ENCODE measurements around the gene ABHD17B. TPM values are rescaled to one million over a fixed set of nuclear protein-coding genes. Genes with fewer than 3 reads are reported as not detected.

Gene ABHD17B
- total and polyA plus RNA-seq, 3 experiments from 2014 or later, result 17.0 to 26.6 (median 17.3) TPM

DNA sequence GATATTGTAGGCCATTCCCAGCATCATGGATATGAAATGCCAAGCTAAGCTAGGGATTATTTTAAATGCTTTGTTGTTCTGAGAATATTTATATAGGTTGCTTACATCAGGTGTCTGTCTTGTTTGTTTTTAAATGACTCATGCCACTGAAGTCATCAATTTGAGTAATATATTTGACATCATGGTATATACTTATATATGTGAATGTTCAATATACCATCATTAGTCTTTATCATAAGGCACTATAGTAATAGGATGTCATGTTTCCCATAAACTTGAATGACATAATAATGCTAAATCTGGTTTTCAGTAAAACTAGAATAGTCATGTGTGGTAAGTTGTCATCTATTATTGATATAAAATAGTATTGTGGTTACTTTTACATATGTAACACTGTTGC lies 13.6 kb upstream of the ABHD17B start:
- Histone ChIP-seq H3K27ac (ENCODE audit: low read depth, low read length) (no peak overlapping the region), H3K4me3 (ENCODE audit: low read length) (no peak overlapping the region), H3K4me1 (ENCODE audit: insufficient read depth, low read length) (no peaks in the 10 kb centered on the region), H3K27me3 (ENCODE audit: insufficient read depth, low read length, poor library complexity, severe bottlenecking) (no peaks in the 10 kb centered on the region), H3K36me3 (ENCODE audit: insufficient read depth, low read length) (no peaks in the 10 kb centered on the region), H3K9me3 (ENCODE audit: low read length) (no peaks in the 10 kb centered on the region)
- Mint-ChIP-seq H3K9me3 (no peaks in the 10 kb centered on the region), H3K27me3 (no peaks in the 10 kb centered on the region), H3K4me3 (no peak overlapping the region), H3K4me1 (peaks cover 11 to 19% (median 12%) of the 10 kb centered on the region in 3 donors), H3K36me3 (peaks cover 0 to 39% (median 10%) of the 10 kb centered on the region in 3 donors), H3K27ac (no peak overlapping the region)
- ChIA-PET POLR2A (no interaction called here), CTCF (interaction anchor here (0.6 kb wide), 1 partner anchor 25 kb away, joined by 3 read pairs; no protein-coding TSS in a partner anchor)
- no peak for DNase-seq

DNA sequence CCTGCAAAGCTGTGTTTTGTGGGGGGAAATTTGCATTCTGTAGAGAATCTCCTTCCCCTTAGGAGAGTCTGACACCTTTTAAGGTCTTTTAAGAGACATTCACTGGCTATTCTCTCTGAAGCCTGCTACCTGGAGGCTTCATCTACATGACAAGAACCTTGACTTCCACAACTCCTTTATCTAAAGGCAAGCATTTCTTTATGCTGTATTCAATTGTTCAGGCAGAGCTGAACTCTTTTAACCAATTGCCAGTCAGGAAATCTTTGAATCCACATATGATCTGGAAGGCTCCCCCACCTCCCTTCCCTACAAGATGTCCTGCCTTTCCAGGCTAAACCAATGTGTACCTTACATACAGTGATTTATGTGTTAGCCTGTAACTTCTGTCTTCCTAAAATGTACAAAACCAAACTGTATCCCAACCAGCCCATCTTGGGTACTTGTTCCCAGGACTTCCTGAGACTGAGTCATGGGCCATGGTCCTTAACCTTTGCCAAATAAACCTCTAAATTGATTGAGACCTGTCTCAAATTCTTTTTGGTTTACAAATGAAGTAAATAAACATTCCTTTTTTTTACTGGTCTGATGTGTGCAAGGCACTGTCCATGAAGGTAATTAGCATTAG lies 10.3 kb upstream of the ABHD17B start:
- H3K4me3 ChIP-seq (ENCODE audit: low read length), result no peak overlapping the region
- ChIA-PET POLR2A (interaction anchor here (0.6 kb wide), 1 partner anchor 9 kb away, joined by 3 read pairs; no protein-coding TSS in a partner anchor), CTCF (interaction anchor here (1.0 to 1.2 kb wide), 2 partner anchors 10 kb away, joined by 3 read pairs; partner anchors contain the start of genes ABHD17B and C9orf85)
- Mint-ChIP-seq H3K36me3 (peaks cover 0 to 49% (median 9%) of the 10 kb centered on the region in 3 donors), H3K9me3 (no peaks in the 10 kb centered on the region), H3K27me3 (no peaks in the 10 kb centered on the region), H3K4me1 (peaks cover 25 to 36% (median 25%) of the 10 kb centered on the region in 3 donors), H3K4me3 (no peak overlapping the region), H3K27ac (peak overlapping the region in 2 of 8 donors; percentile 15 to 22)
- H3K9me3 ChIP-seq (ENCODE audit: low read length), result no peaks in the 10 kb centered on the region
- no peaks in the 10 kb centered on the region for H3K4me1 ChIP-seq (ENCODE audit: insufficient read depth, low read length)
- no peak overlapping the region for H3K27ac ChIP-seq (ENCODE audit: low read depth, low read length)
- no peaks in the 10 kb centered on the region for H3K36me3 ChIP-seq (ENCODE audit: insufficient read depth, low read length)
- DNase-seq, result no peak
- no peaks in the 10 kb centered on the region for H3K27me3 ChIP-seq (ENCODE audit: insufficient read depth, low read length, poor library complexity, severe bottlenecking)

DNA sequence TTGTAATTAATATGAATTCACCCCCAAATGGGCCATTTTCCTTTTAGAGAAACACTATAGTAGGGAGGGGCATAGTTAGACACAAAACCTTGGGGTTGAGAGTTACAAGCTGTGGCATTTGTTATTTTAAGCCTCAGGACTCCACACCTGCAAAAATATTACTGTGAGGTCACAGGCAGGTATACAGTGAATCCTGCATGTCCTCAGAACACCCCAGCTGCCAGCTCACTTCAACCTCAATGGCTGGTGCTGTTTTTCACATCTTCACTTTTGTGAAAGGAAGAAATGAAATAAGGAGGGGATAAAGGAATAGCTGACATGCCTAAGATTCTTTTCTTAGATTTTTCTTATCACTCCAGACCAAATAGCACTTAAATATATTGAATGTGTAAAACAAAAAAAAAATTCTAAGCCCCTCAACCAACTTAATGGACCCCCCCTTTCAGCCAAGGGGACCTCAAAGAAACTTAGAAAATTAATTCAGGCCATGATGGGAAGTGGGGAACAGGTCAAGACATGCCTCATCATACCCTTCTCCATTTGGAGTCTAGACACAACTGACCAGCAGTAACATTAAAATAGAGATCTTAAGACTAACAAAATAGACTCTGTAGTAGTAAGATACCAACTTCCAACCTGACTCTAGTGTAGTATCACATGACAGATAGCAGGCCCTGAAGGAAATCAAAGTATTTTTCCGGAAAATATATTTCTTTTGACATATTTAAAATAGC lies 9.6 kb upstream of the ABHD17B start:
- Histone ChIP-seq H3K9me3 (ENCODE audit: low read length) (no peaks in the 10 kb centered on the region), H3K27me3 (ENCODE audit: insufficient read depth, low read length, poor library complexity, severe bottlenecking) (no peaks in the 10 kb centered on the region), H3K36me3 (ENCODE audit: insufficient read depth, low read length) (no peaks in the 10 kb centered on the region), H3K27ac (ENCODE audit: low read depth, low read length) (no peak overlapping the region), H3K4me1 (ENCODE audit: insufficient read depth, low read length) (no peaks in the 10 kb centered on the region), H3K4me3 (ENCODE audit: low read length) (no peak overlapping the region)
- Mint-ChIP-seq H3K27ac (no peak overlapping the region), H3K4me3 (no peak overlapping the region), H3K4me1 (peaks cover 28 to 43% (median 30%) of the 10 kb centered on the region in 3 donors), H3K9me3 (no peaks in the 10 kb centered on the region), H3K27me3 (no peaks in the 10 kb centered on the region), H3K36me3 (peaks cover 0 to 49% (median 9%) of the 10 kb centered on the region in 3 donors)
- no peak for DNase-seq
- ChIA-PET POLR2A (interaction anchor here (0.6 kb wide), 1 partner anchor 9 kb away, joined by 3 read pairs; no protein-coding TSS in a partner anchor), CTCF (interaction anchor here (1.2 kb wide), 1 partner anchor 11 kb away, joined by 3 read pairs; no protein-coding TSS in a partner anchor)

- ChIA-PET CTCF (no interaction called here), POLR2A (no interaction called here)
- Mint-ChIP-seq H3K4me1 (peaks cover 38 to 61% (median 47%) of the 10 kb centered on the region in 3 donors), H3K9me3 (no peaks in the 10 kb centered on the region), H3K4me3 (no peak overlapping the region), H3K27me3 (no peaks in the 10 kb centered on the region), H3K36me3 (peaks cover 0 to 40% (median 7%) of the 10 kb centered on the region in 3 donors), H3K27ac (peak overlapping the region in 2 of 8 donors; percentile 23 to 57)
- H3K27ac ChIP-seq (ENCODE audit: low read depth, low read length), result no peak overlapping the region
- no peaks in the 10 kb centered on the region for H3K9me3 ChIP-seq (ENCODE audit: low read length)
- H3K27me3 ChIP-seq (ENCODE audit: insufficient read depth, low read length, poor library complexity, severe bottlenecking), result no peaks in the 10 kb centered on the region
- no peaks in the 10 kb centered on the region for H3K4me1 ChIP-seq (ENCODE audit: insufficient read depth, low read length)
- no peak for DNase-seq
- H3K36me3 ChIP-seq (ENCODE audit: insufficient read depth, low read length), result no peaks in the 10 kb centered on the region
- no peak overlapping the region for H3K4me3 ChIP-seq (ENCODE audit: low read length)
These were observed 7.4 kb upstream of the ABHD17B start for GRCh38 chr9:71918419-71918818.

DNA sequence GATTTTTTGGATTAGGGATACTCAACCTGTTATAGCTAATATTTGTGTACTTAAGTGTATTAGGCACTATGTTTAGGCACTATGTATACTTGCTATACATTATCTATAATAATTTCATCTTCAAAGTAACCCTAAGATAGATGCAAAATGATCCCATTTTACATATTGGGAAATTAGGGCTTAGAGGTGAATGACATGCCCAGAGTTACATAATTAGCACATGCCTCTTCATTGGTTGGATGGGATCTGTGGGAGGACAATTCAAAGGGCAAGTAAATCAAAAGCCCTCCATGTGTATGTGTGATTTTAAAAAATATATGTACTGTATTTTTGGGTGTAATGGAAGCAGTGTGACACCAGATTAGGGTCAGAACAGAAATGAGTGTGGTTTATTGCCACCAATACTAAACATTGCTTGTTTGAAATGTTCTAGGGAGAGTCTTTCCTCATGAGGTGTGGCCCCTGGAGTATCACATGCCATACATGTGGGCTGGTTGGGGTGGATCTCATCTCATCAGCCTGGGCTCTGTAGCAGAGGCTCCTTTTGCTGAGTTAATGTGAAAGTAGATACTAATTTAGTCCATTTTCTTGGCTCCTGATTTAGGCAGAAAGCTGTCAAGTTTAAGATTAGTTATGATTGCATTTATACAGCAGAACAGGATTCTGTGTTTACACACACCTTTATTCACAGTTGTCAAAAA lies 6.0 kb upstream of the ABHD17B start:
- Mint-ChIP-seq H3K27ac (peak overlapping the region in 1 of 8 donors; percentile 9), H3K4me1 (peaks cover 47 to 70% (median 55%) of the 10 kb centered on the region in 3 donors), H3K9me3 (no peaks in the 10 kb centered on the region), H3K4me3 (no peak overlapping the region), H3K36me3 (peaks cover 0 to 31% (median 4%) of the 10 kb centered on the region in 3 donors), H3K27me3 (no peaks in the 10 kb centered on the region)
- Histone ChIP-seq H3K4me3 (ENCODE audit: low read length) (no peak overlapping the region), H3K36me3 (ENCODE audit: insufficient read depth, low read length) (no peaks in the 10 kb centered on the region), H3K27ac (ENCODE audit: low read depth, low read length) (no peak overlapping the region), H3K27me3 (ENCODE audit: insufficient read depth, low read length, poor library complexity, severe bottlenecking) (no peaks in the 10 kb centered on the region), H3K4me1 (ENCODE audit: insufficient read depth, low read length) (peaks cover 12% of the 10 kb centered on the region), H3K9me3 (ENCODE audit: low read length) (no peaks in the 10 kb centered on the region)
- DNase-seq, result no peak
- ChIA-PET POLR2A (no interaction called here), CTCF (no interaction called here)

GRCh38 chr9:71915495-71915894 lies 4.5 kb upstream of the ABHD17B start:
- Histone ChIP-seq H3K27ac (ENCODE audit: low read depth, low read length) (no peak overlapping the region), H3K27me3 (ENCODE audit: insufficient read depth, low read length, poor library complexity, severe bottlenecking) (no peaks in the 10 kb centered on the region), H3K4me1 (ENCODE audit: insufficient read depth, low read length) (peaks cover 14% of the 10 kb centered on the region), H3K4me3 (ENCODE audit: low read length) (no peak overlapping the region), H3K9me3 (ENCODE audit: low read length) (no peaks in the 10 kb centered on the region), H3K36me3 (ENCODE audit: insufficient read depth, low read length) (no peaks in the 10 kb centered on the region)
- peaks cover 0 to 2% of the 10 kb centered on the region in 2 donors for H3K27me3 Mint-ChIP-seq
- H3K36me3 Mint-ChIP-seq, result peaks cover 0 to 31% (median 2%) of the 10 kb centered on the region in 3 donors
- H3K9me3 Mint-ChIP-seq, result no peaks in the 10 kb centered on the region
- ChIA-PET POLR2A (no interaction called here), CTCF (no interaction called here)
- H3K27ac Mint-ChIP-seq, result no peak overlapping the region
- peaks cover 58 to 68% (median 64%) of the 10 kb centered on the region in 3 donors for H3K4me1 Mint-ChIP-seq
- no peak for DNase-seq
- H3K4me3 Mint-ChIP-seq, result no peak overlapping the region

- Histone ChIP-seq H3K4me3 (ENCODE audit: low read length) (peak overlapping the region; percentile 93), H3K27me3 (ENCODE audit: insufficient read depth, low read length, poor library complexity, severe bottlenecking) (no peaks in the 10 kb centered on the region), H3K4me1 (ENCODE audit: insufficient read depth, low read length) (peaks cover 28% of the 10 kb centered on the region), H3K27ac (ENCODE audit: low read depth, low read length) (peak overlapping the region; percentile 74), H3K36me3 (ENCODE audit: insufficient read depth, low read length) (no peaks in the 10 kb centered on the region), H3K9me3 (ENCODE audit: low read length) (no peaks in the 10 kb centered on the region)
- CTCF ChIA-PET, result interaction anchor here (1.0 to 1.9 kb wide), 5 partner anchors 10 to 283 kb away, joined by 3 to 5 read pairs (median 3); no protein-coding TSS in a partner anchor
- POLR2A ChIA-PET, result interaction anchor here (0.9 to 1.4 kb wide), 4 partner anchors 9 to 144 kb away, joined by 3 to 5 read pairs (median 4); partner anchors contain the start of gene CEMIP2
- peak overlapping the region; percentile 97 to 100 (median 100) for H3K4me3 Mint-ChIP-seq
- peaks cover 67 to 79% (median 78%) of the 10 kb centered on the region in 3 donors for H3K4me1 Mint-ChIP-seq
- H3K9me3 Mint-ChIP-seq, result no peaks in the 10 kb centered on the region
- DNase-seq, result no peak
- H3K27me3 Mint-ChIP-seq, result peaks cover 0 to 2% of the 10 kb centered on the region in 2 donors
- H3K27ac Mint-ChIP-seq, result peak overlapping the region in 7 of 8 donors; percentile 87 to 98 (median 96)
- peaks cover 0 to 20% (median 0%) of the 10 kb centered on the region in 3 donors for H3K36me3 Mint-ChIP-seq
These were observed 929 bp upstream of the ABHD17B start for GRCh38 chr9:71911908-71912335.
